Measurements from ENCODE around the gene BHLHE23. TPM values are rescaled to one million over a fixed set of nuclear protein-coding genes. Genes with fewer than 3 reads are reported as not detected.

Gene BHLHE23
- total RNA-seq, 2 donors from 2014 or later: not detected

DNA sequence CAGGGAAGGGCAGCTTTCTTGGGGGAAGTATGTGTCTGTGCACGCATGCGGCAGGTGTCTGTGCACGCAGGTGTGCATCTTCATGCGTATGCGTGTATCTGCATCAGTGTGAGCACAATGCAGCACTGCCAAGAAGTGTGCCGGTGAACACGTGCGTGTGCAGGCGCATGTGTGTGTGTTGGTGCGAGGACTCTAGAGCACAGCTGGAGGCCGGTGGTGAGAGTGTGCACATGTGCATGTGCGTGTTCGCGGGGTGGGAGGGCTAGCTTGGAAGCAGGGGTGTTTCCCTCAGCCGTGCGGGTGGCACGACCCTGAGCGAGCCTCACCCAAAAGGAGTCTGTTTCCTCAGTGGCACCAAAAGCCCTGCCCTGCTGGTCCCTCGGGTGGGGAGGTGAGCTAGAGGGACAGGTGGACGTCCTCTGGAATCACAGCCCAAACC lies 46.7 kb downstream of the BHLHE23 start:
- Histone ChIP-seq H3K4me1 (ENCODE audit: control insufficient read depth in 1 of 2, low read depth in 2 of 2) (no peaks in the 10 kb centered on the region), H3K9me3 (no peaks in the 10 kb centered on the region), H3K27ac (no peak overlapping the region), H3K36me3 (no peaks in the 10 kb centered on the region), H3K4me3 (no peak overlapping the region), H3K27me3 (replicated peaks; ENCODE audit: insufficient read depth) (no peaks in the 10 kb centered on the region)
- ATAC-seq (ENCODE audit: insufficient number of reproducible peaks, low FRiP score, low read depth) (no peak), DNase-seq (ENCODE audit: low spot score) (no peak)
- TF ChIP-seq, protein P1, sequence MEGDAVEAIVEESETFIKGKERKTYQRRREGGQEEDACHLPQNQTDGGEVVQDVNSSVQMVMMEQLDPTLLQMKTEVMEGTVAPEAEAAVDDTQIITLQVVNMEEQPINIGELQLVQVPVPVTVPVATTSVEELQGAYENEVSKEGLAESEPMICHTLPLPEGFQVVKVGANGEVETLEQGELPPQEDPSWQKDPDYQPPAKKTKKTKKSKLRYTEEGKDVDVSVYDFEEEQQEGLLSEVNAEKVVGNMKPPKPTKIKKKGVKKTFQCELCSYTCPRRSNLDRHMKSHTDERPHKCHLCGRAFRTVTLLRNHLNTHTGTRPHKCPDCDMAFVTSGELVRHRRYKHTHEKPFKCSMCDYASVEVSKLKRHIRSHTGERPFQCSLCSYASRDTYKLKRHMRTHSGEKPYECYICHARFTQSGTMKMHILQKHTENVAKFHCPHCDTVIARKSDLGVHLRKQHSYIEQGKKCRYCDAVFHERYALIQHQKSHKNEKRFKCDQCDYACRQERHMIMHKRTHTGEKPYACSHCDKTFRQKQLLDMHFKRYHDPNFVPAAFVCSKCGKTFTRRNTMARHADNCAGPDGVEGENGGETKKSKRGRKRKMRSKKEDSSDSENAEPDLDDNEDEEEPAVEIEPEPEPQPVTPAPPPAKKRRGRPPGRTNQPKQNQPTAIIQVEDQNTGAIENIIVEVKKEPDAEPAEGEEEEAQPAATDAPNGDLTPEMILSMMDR (IDR thresholded peaks at IDR 0.05): no peak

GRCh38 chr20:62959101-62959971 lies 47.4 kb downstream of the BHLHE23 start:
- no peak overlapping the region for H3K4me3 ChIP-seq
- no peaks in the 10 kb centered on the region for H3K9me3 ChIP-seq
- H3K27ac ChIP-seq: no peak overlapping the region
- ATAC-seq (ENCODE audit: insufficient number of reproducible peaks, low FRiP score, low read depth): no peak
- DNase-seq (ENCODE audit: low spot score): no peak
- TF ChIP-seq, protein P1 (IDR thresholded peaks at IDR 0.05): no peak
- H3K36me3 ChIP-seq: no peaks in the 10 kb centered on the region
- H3K27me3 ChIP-seq (replicated peaks; ENCODE audit: insufficient read depth): no peaks in the 10 kb centered on the region
- H3K4me1 ChIP-seq (ENCODE audit: control insufficient read depth in 1 of 2, low read depth in 2 of 2): peaks cover 5 to 6% of the 10 kb centered on the region in 2 donors

DNA sequence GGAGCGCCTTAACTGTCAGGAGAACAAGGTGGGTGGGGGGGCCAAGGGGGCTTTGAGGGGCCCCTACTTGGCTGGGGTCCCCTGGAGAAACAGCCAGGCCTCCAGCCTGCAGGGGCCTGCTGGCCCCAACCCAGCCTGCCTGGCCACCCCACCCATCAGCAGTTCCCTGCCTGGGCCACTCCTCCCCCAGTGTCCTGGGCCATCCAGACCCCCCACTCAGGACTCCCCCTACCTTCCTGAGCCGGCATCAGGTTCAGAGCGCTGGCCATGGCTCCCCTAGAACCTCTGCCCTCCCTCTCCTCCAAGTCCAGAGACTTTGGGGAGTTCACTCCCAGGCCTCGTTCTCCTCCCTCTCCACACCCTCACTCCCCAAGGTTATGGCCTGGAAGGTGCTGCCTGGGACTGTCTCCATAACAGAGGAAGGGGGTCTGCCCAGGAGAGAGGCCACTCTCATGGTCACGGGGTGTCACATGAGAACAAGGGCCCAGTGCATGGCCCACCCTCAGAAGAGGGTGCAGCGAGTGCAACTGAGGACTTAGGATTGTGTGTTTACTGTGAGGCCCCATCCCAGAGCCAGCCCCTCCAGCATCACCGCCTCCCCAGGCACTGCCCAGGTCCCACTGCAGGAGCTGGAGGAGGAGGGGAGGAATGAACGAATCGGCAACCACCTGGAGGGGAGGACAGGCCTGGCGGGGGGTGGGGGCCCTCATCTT lies 48.2 kb downstream of the BHLHE23 start:
- DNase-seq (ENCODE audit: low spot score): no peak
- Histone ChIP-seq H3K27me3 (replicated peaks; ENCODE audit: insufficient read depth) (no peaks in the 10 kb centered on the region), H3K4me1 (ENCODE audit: control insufficient read depth in 1 of 2, low read depth in 2 of 2) (peaks cover 9 to 13% of the 10 kb centered on the region in 2 donors), H3K36me3 (no peaks in the 10 kb centered on the region), H3K9me3 (no peaks in the 10 kb centered on the region), H3K27ac (no peak overlapping the region), H3K4me3 (no peak overlapping the region)
- ATAC-seq (ENCODE audit: insufficient number of reproducible peaks, low FRiP score, low read depth): no peak
- TF ChIP-seq, protein P1 (IDR thresholded peaks at IDR 0.05): no peak

DNA sequence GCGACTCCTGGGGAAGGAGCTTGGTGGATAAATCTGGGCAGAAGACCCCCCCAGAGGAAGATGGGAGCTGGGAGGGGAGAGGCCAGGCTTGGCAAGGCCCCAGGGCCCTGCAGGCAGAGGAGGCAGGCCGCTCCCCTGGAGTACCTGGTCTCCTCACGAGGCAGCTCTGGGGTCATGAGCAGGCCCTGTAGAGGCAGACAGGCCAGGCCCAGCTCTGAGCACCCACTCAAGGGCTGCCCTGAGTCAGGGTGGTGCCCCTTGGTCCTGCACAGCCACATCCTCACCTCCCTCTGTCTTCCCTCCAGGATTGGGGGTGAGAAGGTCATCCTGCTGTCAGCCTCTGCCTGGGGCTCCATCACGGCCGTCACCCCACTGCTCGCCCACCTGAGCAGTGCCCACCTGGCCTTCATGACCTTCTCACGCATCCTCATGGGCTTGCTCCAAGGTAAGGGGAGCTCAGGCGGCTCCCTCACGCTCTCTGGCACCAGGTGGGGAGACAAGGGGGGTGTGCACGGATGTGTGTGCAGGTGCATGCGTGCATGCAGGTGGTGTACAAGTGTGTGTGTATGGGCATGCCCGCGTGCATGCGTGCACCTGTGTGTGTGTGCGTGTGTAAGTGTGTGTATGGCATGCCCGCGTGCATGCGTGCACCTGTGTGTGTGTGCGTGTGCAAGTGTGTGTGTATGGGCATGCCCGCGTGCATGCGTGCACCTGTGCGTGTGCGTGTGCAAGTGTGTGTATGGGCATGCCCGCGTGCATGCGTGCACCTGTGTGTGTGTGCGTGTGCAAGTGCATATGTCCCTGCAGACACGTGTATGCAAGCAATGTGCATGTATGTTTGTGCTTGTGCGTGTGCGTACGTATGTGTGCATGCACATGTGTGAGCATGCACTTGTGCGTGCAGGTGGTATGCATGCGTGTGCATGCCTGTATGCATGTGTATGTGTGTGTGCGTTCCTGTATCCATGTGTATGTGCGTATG lies 49.3 kb downstream of the BHLHE23 start:
- H3K4me3 ChIP-seq: no peak overlapping the region
- H3K9me3 ChIP-seq: no peaks in the 10 kb centered on the region
- H3K36me3 ChIP-seq: no peaks in the 10 kb centered on the region
- peaks cover 16 to 22% of the 10 kb centered on the region in 2 donors for H3K4me1 ChIP-seq (ENCODE audit: control insufficient read depth in 1 of 2, low read depth in 2 of 2)
- H3K27ac ChIP-seq: no peak overlapping the region
- DNase-seq (ENCODE audit: low spot score) (no peak), ATAC-seq (ENCODE audit: insufficient number of reproducible peaks, low FRiP score, low read depth) (no peak)
- H3K27me3 ChIP-seq (replicated peaks; ENCODE audit: insufficient read depth): no peaks in the 10 kb centered on the region
- TF ChIP-seq, protein P1 (IDR thresholded peaks at IDR 0.05): no peak

Measured in thoracic aorta (tissue), 2 donors.